CD4-positive, CD25-positive, alpha-beta regulatory T cell (primary cell): Measurements from ENCODE around the gene MYADML2. TPM values are rescaled to one million over a fixed set of nuclear protein-coding genes. Genes with fewer than 3 reads are reported as not detected.
A peak's percentile ranks its signal among the peaks of the same experiment; 100 is the strongest.

Experiments used
- ATAC-seq, 2 donors: fragments of 150-1000 bp; cut with Tn5 transposase; one replicate each; pipeline ENCODE4 v1.10.0; 2021; ENCODE audit warnings: low read depth in 2 of 2, moderate number of reproducible peaks in 2 of 2, moderate library complexity in 1 of 2
- DNase-seq, 3 donors: peaks; one replicate each; pipeline versions ENCODE4 v3.0.0 to v3.0.0-alpha.2; 2012 to 2022; ENCODE audit warnings: mixed read lengths in 1 of 3
- H3K27ac ChIP-seq: one replicate; pipeline ENCODE4 v1.7.0; 2013; ENCODE audit warnings: mild to moderate bottlenecking, low read length; ENCODE audit not compliant: insufficient read depth, poor library complexity, severe bottlenecking
- H3K27me3 ChIP-seq: one replicate; pipeline ENCODE4 v1.7.0; 2013; ENCODE audit warnings: low read length; ENCODE audit not compliant: control insufficient read depth, insufficient read depth
- H3K36me3 ChIP-seq: one replicate; pipeline ENCODE4 v1.7.0; 2013; ENCODE audit warnings: mild to moderate bottlenecking, low read length, moderate library complexity; ENCODE audit not compliant: control insufficient read depth, insufficient read depth
- H3K4me1 ChIP-seq: 2 replicates; pipeline ENCODE4 v1.7.0; 2013; ENCODE audit warnings: mild to moderate bottlenecking, low read length; ENCODE audit not compliant: insufficient read depth, control insufficient read depth, poor library complexity, severe bottlenecking
- H3K4me3 ChIP-seq: one replicate; pipeline ENCODE4 v1.7.0; 2013; ENCODE audit warnings: low read depth, mild to moderate bottlenecking, low read length, moderate library complexity
- H3K9me3 ChIP-seq, 2 experiments: 1 replicate in 1 of 2; 2 replicates in 1 of 2; pipeline ENCODE4 v1.7.0; 2013; ENCODE audit warnings: low read length in 2 of 2, mild to moderate bottlenecking in 1 of 2, moderate library complexity in 1 of 2; ENCODE audit not compliant: control insufficient read depth in 2 of 2
- H3K27ac Mint-ChIP-seq, 3 donors: one replicate each; pipeline ENCODE4 v1.8.0; 2020 to 2022; ENCODE audit warnings: mild to moderate bottlenecking in 3 of 3, mixed read lengths in 3 of 3, moderate library complexity in 2 of 3
- H3K27me3 Mint-ChIP-seq: one replicate; pipeline ENCODE4 v1.8.0; 2022; ENCODE audit warnings: mild to moderate bottlenecking, mixed read lengths
- H3K36me3 Mint-ChIP-seq: one replicate; pipeline ENCODE4 v1.8.0; 2020; ENCODE audit warnings: mixed read lengths
- H3K4me1 Mint-ChIP-seq, 4 donors: one replicate each; pipeline ENCODE4 v1.8.0; 2020 to 2022; ENCODE audit warnings: mixed read lengths in 4 of 4, mild to moderate bottlenecking in 1 of 4
- H3K4me3 Mint-ChIP-seq, 4 donors: one replicate each; pipeline ENCODE4 v1.8.0; 2020 to 2022; ENCODE audit warnings: mild to moderate bottlenecking in 4 of 4, mixed read lengths in 4 of 4, moderate library complexity in 3 of 4
- H3K9me3 Mint-ChIP-seq, 7 donors: one replicate each; pipeline ENCODE4 v1.8.0; 2020 to 2022; ENCODE audit warnings: mixed read lengths in 7 of 7, mild to moderate bottlenecking in 3 of 7, moderate library complexity in 2 of 7
- polyA plus RNA-seq, 4 donors: library from polyadenylated mRNA; unstranded; fragments of 300-500 nt; fragmentation: Illumina TruSeq; gene quantifications; one replicate each; pipeline ENCODE4 v1.2.3, GENCODE V29; 2021
- total RNA-seq: library from RNA; stranded (reverse); gene quantifications from one replicate; pipeline ENCODE4 v1.2.3, GENCODE V29; 2022

MYADML2 gene
- total and polyA plus RNA-seq, 5 donors from 2014 or later, result not detected

DNA sequence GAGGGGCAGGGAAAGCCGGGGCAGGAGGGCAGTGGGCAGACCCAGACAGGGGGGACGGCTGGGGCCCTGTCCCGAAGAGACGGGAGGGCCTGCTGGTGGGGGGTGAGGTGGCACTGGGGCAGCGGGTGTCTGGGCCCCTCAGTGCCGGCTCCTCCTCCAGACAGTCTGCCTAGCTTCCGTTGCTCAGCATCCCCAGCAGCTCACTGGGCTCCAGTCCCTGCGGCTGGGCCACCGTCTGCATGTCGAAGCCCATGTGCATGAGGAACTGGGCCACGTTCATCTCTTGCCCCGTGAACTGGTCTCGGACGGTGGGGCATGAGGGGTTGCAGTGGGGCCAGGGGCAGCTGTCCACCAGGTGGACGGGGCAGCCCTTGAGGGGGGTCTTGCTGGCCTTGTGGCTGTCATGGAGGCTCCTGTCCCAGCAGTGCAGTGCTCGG, 5.8 kb upstream of the MYADML2 start:
- Histone ChIP-seq H3K36me3 (no peaks in the 10 kb centered on the region), H3K9me3 (no peaks in the 10 kb centered on the region), H3K4me3 (no peak overlapping the region), H3K27me3 (no peaks in the 10 kb centered on the region), H3K27ac (no peak overlapping the region), H3K4me1 (peaks cover 7% of the 10 kb centered on the region)
- H3K27me3 Mint-ChIP-seq, result peaks cover 8% of the 10 kb centered on the region
- peaks cover 0 to 1% (median 0%) of the 10 kb centered on the region in 7 donors for H3K9me3 Mint-ChIP-seq
- H3K4me1 Mint-ChIP-seq, result peaks cover 0 to 17% (median 0%) of the 10 kb centered on the region in 4 donors
- no peak for DNase-seq
- no peak overlapping the region for H3K27ac Mint-ChIP-seq
- H3K4me3 Mint-ChIP-seq, result no peak overlapping the region
- H3K36me3 Mint-ChIP-seq, result no peaks in the 10 kb centered on the region
- no peak for ATAC-seq

DNA sequence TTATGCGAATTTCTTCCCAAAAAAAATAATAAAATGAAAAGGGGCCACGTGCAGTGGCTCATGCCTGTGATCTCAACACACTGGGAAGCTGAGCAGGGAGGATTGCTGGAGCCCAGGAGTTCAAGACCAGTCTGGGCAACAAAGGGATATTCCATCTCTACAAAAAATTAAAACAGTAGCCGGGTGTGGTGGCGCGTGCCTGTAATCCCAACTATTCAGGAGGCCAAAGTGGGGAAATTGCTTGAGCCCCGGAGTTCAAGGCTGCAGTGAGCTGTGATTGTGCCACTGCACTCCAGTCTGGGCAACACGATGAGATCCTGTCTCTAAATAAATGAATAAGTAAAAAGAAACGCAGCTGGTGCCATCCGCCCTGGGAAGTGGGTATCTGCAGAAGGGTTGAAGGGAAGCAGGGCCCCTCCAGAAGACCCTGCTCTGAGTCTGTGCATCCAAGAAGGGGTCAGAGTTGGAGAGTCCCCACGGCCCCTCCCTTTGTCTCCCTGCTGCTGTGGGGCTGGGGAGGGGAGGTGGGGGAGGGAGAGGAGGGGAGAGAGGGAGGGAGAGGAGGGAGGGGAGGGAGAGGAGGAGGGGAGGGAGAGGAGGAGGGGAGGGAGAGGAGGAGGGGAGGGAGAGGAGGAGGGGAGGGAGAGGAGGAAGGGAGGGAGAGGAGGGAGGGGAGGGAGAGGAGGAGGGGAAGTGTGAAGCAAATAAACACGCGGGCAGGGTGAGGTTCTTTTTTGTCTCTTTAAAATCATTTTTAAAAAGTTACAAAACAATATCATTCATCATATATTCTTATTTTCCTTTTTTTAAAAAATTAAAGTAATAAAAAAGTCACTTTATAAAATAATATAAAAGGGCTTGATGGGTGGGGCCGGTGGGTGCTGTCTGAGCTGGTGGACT, 5.0 kb upstream of the MYADML2 start:
- no peak for ATAC-seq
- Mint-ChIP-seq H3K36me3 (no peaks in the 10 kb centered on the region), H3K27ac (no peak overlapping the region), H3K9me3 (peaks cover 0 to 1% (median 0%) of the 10 kb centered on the region in 7 donors), H3K4me1 (peaks cover 0 to 15% (median 0%) of the 10 kb centered on the region in 4 donors), H3K4me3 (peak overlapping the region in 1 of 4 donors; percentile 59), H3K27me3 (peaks cover 8% of the 10 kb centered on the region)
- Histone ChIP-seq H3K4me1 (peaks cover 7% of the 10 kb centered on the region), H3K27me3 (no peaks in the 10 kb centered on the region), H3K4me3 (no peak overlapping the region), H3K27ac (no peak overlapping the region), H3K36me3 (no peaks in the 10 kb centered on the region), H3K9me3 (no peaks in the 10 kb centered on the region)
- DNase-seq, result no peak

DNA sequence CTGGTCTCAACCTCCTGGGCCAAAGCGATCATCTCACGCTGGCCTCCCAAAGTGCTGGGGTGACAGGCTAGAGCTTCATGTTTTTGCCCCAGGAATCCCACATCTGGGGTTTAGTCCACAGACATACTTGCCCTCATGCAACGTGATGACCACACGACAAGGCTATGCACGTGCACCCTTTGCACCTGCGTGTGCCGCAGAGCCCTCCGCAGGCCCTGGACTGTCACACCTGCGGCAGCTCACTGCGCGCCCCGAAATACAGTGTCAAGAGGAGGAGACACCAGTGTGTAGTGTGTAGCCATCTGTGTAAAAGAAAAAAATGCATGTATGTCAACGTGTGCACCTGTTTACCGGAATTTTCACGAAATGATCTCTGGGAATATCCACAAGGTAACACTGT, 3.5 kb upstream of the MYADML2 start:
- H3K27me3 ChIP-seq, result no peaks in the 10 kb centered on the region
- DNase-seq (no peak), ATAC-seq (no peak)
- Mint-ChIP-seq H3K27me3 (peaks cover 8% of the 10 kb centered on the region), H3K4me1 (peaks cover 0 to 15% (median 0%) of the 10 kb centered on the region in 4 donors), H3K9me3 (no peaks in the 10 kb centered on the region), H3K4me3 (no peak overlapping the region), H3K36me3 (no peaks in the 10 kb centered on the region), H3K27ac (peak overlapping the region in 1 of 3 donors; percentile 20)
- no peak overlapping the region for H3K27ac ChIP-seq
- H3K36me3 ChIP-seq, result no peaks in the 10 kb centered on the region
- no peak overlapping the region for H3K4me3 ChIP-seq
- H3K9me3 ChIP-seq, result no peaks in the 10 kb centered on the region
- H3K4me1 ChIP-seq, result peaks cover 7% of the 10 kb centered on the region

DNA sequence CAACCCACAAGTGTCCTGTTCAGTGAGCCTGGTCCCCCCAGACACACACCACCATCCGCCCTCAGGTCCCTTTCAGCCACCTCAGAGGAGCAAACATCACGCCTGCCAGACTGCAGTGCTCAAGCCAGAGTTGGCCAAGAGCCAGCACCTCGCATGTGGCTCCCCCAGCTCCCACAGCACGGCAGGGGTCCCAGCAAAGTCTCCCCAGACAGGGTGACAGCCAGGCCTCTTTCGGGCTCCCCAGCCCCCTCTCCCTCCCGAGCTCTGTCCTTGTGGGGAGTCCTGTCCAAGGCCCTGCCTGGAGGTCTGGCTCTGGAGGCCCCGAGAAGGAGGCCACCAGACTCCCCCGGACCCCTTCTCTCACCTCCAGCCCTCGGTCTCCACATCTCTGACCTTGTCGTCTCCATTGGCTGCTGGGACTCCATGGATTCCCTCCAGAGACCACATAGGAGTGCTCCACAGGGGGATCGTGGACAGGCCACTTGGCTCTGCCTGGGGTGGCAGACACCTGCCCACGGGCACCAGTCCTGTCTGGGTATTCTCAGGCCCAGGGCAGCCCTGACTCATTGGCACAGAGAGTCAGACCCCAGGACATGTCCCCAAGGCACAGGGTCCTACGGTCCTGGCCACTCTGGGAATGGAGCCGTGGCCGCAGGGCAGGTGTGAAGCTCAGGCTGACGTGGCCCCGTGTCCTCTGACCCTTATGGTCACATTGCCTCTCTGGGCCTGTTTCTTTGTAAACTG, 1.8 kb upstream of the MYADML2 start:
- Mint-ChIP-seq H3K27me3 (peaks cover 8% of the 10 kb centered on the region), H3K4me1 (peaks cover 0 to 15% (median 0%) of the 10 kb centered on the region in 4 donors), H3K27ac (no peak overlapping the region), H3K36me3 (no peaks in the 10 kb centered on the region), H3K9me3 (no peaks in the 10 kb centered on the region), H3K4me3 (no peak overlapping the region)
- Histone ChIP-seq H3K27me3 (no peaks in the 10 kb centered on the region), H3K36me3 (no peaks in the 10 kb centered on the region), H3K4me3 (no peak overlapping the region), H3K9me3 (no peaks in the 10 kb centered on the region), H3K4me1 (peaks cover 7% of the 10 kb centered on the region), H3K27ac (no peak overlapping the region)
- DNase-seq, result no peak
- no peak for ATAC-seq

DNA sequence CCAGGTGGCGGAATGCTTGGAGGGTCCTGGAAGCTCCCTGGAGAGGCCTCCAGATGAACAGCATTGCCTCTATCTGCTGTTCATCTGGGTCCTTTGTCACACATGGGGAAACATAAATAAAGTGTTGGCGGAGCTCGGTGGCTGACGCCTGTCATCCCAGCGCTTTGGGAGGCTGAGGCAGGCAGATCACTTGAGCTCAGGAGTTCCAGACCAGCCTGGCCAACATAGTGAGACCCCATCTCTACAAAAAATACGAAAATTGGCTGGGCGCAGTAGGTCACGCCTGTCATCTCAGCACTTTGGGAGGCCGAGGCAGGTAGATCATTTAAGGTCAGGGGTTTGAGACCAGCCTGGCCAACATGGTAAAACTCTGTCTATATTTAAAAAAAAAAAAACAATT, 2.2 kb downstream of the MYADML2 start:
- DNase-seq, result no peak
- Histone ChIP-seq H3K27ac (no peak overlapping the region), H3K27me3 (no peaks in the 10 kb centered on the region), H3K36me3 (no peaks in the 10 kb centered on the region), H3K4me1 (no peaks in the 10 kb centered on the region), H3K9me3 (no peaks in the 10 kb centered on the region), H3K4me3 (no peak overlapping the region)
- peak overlapping the region in 1 of 3 donors; percentile 43 for H3K27ac Mint-ChIP-seq
- H3K4me3 Mint-ChIP-seq, result no peak overlapping the region
- H3K9me3 Mint-ChIP-seq, result peaks cover 0 to 1% (median 0%) of the 10 kb centered on the region in 7 donors
- no peak for ATAC-seq
- H3K36me3 Mint-ChIP-seq, result no peaks in the 10 kb centered on the region
- H3K4me1 Mint-ChIP-seq, result no peaks in the 10 kb centered on the region
- peaks cover 7% of the 10 kb centered on the region for H3K27me3 Mint-ChIP-seq

DNA sequence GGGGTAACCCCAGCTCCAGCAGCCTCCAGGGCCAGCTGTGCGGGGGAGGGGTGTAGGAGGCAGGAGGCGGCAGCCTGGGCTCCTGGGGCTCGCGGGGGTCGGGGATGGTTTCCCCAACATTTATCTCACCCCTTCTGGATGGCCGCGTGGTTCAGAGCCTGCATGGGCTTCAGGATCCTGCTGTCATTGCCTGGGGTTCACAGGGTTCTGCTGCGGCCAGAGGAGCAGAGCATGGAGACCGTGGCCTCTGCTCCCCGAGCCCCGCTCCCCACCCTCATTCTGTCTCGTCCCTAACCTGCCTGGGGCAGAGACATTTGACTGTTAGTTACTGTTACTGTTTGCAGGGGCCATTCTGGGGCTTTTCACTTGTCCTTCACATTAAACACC, 4.9 kb downstream of the MYADML2 start:
- DNase-seq, result no peak
- no peaks in the 10 kb centered on the region for H3K27me3 ChIP-seq

DNA sequence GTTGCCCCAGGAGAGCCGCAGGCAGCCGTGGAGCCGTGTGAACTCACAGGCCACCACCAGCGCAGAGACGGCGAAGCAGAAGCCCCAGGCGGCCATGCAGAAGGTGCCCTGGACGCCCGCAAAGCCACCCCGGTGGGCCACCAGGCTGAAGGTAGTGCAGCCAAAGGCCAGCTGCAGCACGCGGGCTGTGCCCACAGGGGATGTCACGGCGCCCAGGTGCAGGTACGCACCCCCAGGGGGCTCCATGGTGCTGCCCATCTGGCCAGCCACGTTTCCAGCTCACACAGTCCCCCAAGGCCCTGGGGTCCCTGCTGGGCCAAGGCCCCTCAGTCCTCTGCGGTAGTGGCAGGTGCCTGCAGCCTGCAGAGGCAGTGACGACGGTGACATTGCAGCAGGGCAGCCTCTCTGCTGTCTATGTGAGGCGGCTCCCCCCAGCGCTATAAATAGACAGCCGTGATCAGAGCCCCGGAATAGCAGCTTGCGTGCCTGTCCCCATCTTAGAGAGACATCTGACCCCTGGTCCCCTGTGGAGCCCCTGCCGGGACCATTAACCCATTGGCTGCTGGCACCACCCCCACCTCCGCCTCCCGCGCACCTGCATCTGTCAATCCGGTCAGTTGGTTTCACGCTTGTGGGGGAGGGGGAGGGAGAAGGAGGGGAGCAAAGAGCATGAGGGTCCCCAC, 5.4 kb downstream of the MYADML2 start:
- no peak for ATAC-seq
- no peaks in the 10 kb centered on the region for H3K27me3 ChIP-seq
- no peaks in the 10 kb centered on the region for H3K36me3 Mint-ChIP-seq

More for the DNA sequence above, 4.9 kb downstream of the MYADML2 start:
- H3K4me3 Mint-ChIP-seq, result no peak overlapping the region
- H3K4me3 ChIP-seq, result no peak overlapping the region
- H3K9me3 Mint-ChIP-seq, result peaks cover 0 to 1% (median 0%) of the 10 kb centered on the region in 7 donors
- H3K27me3 Mint-ChIP-seq, result peaks cover 7% of the 10 kb centered on the region
- peaks cover 0 to 10% (median 0%) of the 10 kb centered on the region in 4 donors for H3K4me1 Mint-ChIP-seq
- H3K27ac Mint-ChIP-seq, result no peak overlapping the region
- no peak overlapping the region for H3K27ac ChIP-seq
- no peaks in the 10 kb centered on the region for H3K9me3 ChIP-seq
- peaks cover 5% of the 10 kb centered on the region for H3K4me1 ChIP-seq
- H3K36me3 Mint-ChIP-seq, result no peaks in the 10 kb centered on the region
- ATAC-seq, result no peak
- no peaks in the 10 kb centered on the region for H3K36me3 ChIP-seq

More for the DNA sequence above, 5.4 kb downstream of the MYADML2 start:
- Histone ChIP-seq H3K36me3 (no peaks in the 10 kb centered on the region), H3K27ac (no peak overlapping the region), H3K9me3 (no peaks in the 10 kb centered on the region), H3K4me1 (peaks cover 10% of the 10 kb centered on the region), H3K4me3 (no peak overlapping the region)
- H3K27me3 Mint-ChIP-seq, result peaks cover 7% of the 10 kb centered on the region
- no peak overlapping the region for H3K4me3 Mint-ChIP-seq
- H3K27ac Mint-ChIP-seq, result no peak overlapping the region
- peaks cover 0 to 1% (median 0%) of the 10 kb centered on the region in 7 donors for H3K9me3 Mint-ChIP-seq
- DNase-seq, result no peak
- peaks cover 0 to 11% (median 0%) of the 10 kb centered on the region in 4 donors for H3K4me1 Mint-ChIP-seq
